ENCODE measurements around the gene NOS1AP.

Gene NOS1AP

GRCh38 chr1:162236618-162237017 lies 167.1 kb downstream of the NOS1AP start:
- CTCF ChIA-PET = interaction anchor here (0.8 kb wide), 1 partner anchor 9 kb away, joined by 4 read pairs; no protein-coding TSS in a partner anchor
- POLR2A ChIA-PET = no interaction called here
- TF ChIP-seq CTCF (IDR thresholded peaks at IDR 0.05; ENCODE audit: control extremely low read depth, extremely low read depth, low read depth, missing control alignments) = no peak
- no peak for DNase-seq (ENCODE audit: extremely low spot score)

GRCh38 chr1:162240577-162240976 lies 171.1 kb downstream of the NOS1AP start:
- CTCF ChIA-PET = no interaction called here

GRCh38 chr1:162242804-162243203 lies 173.3 kb downstream of the NOS1AP start:
- TF ChIP-seq CTCF (IDR thresholded peaks at IDR 0.05; ENCODE audit: control extremely low read depth, extremely low read depth, low read depth, missing control alignments) = no peak
- CTCF ChIA-PET = interaction anchor here (0.9 kb wide), 1 partner anchor 10 kb away, joined by 3 read pairs; no protein-coding TSS in a partner anchor
- no peak for DNase-seq (ENCODE audit: extremely low spot score)
- POLR2A ChIA-PET = no interaction called here

More at GRCh38 chr1:162240577-162240976, 171.1 kb downstream of the NOS1AP start:
- no peak for DNase-seq (ENCODE audit: extremely low spot score)
- POLR2A ChIA-PET = no interaction called here
- no peak for TF ChIP-seq CTCF (IDR thresholded peaks at IDR 0.05; ENCODE audit: control extremely low read depth, extremely low read depth, low read depth, missing control alignments)

- DNase-seq (ENCODE audit: extremely low spot score) = no peak
- CTCF ChIA-PET = no interaction called here
- TF ChIP-seq CTCF (IDR thresholded peaks at IDR 0.05; ENCODE audit: control extremely low read depth, extremely low read depth, low read depth, missing control alignments) = no peak
- POLR2A ChIA-PET = no interaction called here
These were observed 179.5 kb downstream of the NOS1AP start for GRCh38 chr1:162248854-162249535.

- CTCF ChIA-PET = interaction anchor here (0.6 to 0.9 kb wide), 2 partner anchors 9 to 107 kb away, joined by 3 read pairs; no protein-coding TSS in a partner anchor
- no peak for TF ChIP-seq CTCF (IDR thresholded peaks at IDR 0.05; ENCODE audit: control extremely low read depth, extremely low read depth, low read depth, missing control alignments)
- DNase-seq (ENCODE audit: extremely low spot score) = no peak
- POLR2A ChIA-PET = no interaction called here
These were observed 180.7 kb downstream of the NOS1AP start for GRCh38 chr1:162250004-162250730.

- TF ChIP-seq CTCF (IDR thresholded peaks at IDR 0.05; ENCODE audit: control extremely low read depth, extremely low read depth, low read depth, missing control alignments) = no peak
- DNase-seq (ENCODE audit: extremely low spot score) = no peak
- ChIA-PET POLR2A (no interaction called here), CTCF (interaction anchor here (0.6 to 0.9 kb wide), 2 partner anchors 8 to 106 kb away, joined by 3 read pairs; no protein-coding TSS in a partner anchor)
These were observed 181.6 kb downstream of the NOS1AP start for GRCh38 chr1:162251102-162251501.
